Measurements from ENCODE around the gene UCMA.

The UCMA gene

GRCh38 chr10:13233358-13233757 lies 816 bp downstream of the UCMA start:
- no peak for DNase-seq (ENCODE audit: low read depth)

- no peak for DNase-seq (ENCODE audit: low read depth)
These were observed 2.4 kb downstream of the UCMA start for GRCh38 chr10:13231808-13232207.

DNA sequence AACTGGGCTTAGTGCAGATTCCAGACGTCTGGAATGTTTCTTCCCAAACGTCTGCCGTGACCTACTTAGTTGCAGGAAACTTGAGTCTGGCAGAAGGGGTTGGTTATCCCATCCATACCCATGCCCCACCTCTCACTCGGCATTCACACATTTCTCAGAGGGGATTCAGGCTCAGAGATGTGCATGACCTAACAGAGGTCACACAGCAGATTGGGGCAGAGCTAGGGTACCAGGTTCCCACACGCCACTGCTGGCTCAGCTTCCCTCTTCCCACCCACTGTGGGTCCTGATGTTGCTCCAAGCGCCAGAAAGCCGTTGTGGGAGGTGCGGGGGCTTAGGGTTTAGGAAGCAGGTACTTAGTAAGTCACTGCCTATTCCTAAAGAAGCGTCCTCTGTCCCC lies 3.0 kb downstream of the UCMA start:
- DNase-seq (ENCODE audit: low read depth) = no peak

DNA sequence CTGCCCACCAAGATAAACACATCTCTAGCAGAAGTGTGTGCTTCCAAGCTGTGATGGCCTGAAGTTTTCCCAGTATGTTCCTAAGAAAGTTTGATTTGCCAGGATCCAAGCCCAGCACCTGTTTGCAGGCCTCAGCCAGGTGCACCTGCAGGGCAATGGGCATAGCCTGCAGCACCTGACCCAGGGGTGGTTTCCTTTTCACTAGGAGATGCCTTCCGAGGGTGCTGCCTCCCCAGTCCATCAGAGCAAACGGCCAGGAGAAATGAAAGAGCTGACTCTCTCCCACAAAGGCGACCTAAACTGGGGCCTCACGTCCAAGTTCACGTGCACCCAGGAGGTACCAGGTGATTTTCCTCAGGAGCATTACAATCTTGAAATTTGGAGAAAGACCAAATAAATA lies 7.1 kb downstream of the UCMA start:
- DNase-seq (ENCODE audit: low read depth) = no peak

DNA sequence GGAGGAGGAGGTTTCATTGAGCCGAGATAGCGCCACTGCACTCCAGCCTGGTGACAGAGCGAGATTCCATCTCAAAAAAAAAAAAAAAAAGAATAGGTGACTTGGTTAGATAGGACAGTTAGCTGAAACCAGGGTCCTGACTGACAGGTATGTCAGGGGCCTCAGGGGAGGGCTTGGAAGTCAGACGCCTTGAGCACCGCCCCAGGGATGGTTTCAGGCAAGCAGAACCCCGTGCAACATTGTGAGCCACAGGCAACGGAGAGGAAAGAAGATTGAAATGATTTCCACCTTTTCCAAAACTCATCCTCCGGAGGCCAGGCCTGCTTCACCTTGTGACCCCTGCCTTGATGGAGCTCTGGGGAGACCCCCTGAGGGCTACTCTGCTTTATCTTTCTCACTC lies 8.6 kb downstream of the UCMA start:
- DNase-seq (ENCODE audit: low read depth) = no peak

DNA sequence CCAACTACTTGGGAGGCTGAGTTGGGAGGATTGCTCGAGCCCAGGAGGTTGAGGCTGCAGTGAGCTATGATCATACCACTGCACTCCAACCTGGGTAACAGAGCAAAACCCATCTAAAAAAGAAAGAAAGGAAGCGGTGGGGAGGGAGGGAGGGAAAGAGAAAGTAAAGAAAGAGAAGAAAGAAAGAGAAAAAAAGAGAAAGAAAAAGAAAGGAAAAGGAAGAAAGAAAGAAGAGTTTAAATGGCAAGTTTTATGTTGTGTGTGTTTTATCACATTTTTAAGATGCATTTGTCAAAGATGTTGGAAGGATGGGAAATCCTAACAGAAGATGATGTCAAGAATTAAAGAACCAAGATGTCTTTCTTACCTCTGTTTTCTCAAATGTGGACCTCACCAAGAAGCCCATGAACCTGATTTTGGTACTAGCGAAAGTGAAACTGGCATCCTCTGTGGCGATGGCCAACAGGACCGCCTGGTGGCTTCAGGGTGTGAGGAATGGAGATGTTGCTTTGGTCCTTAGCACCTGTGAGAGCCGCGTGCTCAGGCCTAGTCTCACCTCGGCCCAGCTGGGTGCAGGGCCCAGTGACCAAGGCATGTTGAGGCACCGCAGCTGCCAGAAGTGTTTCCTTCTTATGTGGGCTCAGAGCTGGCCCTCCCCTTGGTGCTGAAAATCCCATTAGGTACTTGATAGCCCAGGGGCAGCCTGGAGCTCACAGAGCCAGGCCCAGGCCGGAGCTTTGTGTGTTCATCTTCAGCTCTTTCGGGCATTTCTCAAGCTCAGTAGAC lies 9.8 kb downstream of the UCMA start:
- no peak for DNase-seq (ENCODE audit: low read depth)

DNA sequence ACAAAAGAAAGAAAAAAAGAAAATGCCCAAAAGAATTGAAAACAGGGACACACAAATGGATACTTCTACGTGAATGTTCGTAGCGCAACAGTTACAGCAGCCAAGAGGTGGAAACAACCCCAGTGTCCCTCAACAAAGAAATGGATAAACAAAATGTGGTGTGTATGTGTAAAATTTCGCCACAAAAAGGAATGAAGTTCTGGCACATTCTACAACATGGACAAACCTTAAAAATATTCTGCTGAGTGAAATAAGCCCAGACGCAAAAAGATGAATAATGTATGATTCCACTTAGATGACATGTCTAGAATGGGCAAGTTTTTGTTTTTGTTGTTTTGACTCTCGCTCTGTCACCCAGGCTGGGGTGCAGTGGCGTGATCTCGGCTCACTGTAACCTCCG lies 10.9 kb downstream of the UCMA start:
- no peak for DNase-seq (ENCODE audit: low read depth)

DNA sequence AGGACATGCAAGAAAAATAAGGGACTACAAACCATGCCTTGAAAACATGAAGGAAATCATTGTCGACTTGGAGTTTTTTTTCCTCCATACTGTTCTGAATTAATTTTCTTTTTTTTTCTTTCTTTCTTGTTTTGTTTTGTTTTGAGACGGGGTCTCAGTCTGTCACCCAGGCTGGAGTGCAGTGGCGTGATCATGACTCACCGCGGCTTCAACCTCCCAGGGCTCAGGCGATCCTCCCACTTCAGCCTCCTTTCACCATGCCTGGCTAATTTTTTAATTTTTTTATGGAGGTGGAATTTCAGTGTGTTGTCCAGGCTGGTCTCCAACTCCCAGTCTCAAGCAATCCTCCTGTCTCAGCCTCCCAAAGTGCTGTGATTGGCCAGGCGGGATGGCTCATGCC lies 11.6 kb downstream of the UCMA start:
- no peak for DNase-seq (ENCODE audit: low read depth)

DNA sequence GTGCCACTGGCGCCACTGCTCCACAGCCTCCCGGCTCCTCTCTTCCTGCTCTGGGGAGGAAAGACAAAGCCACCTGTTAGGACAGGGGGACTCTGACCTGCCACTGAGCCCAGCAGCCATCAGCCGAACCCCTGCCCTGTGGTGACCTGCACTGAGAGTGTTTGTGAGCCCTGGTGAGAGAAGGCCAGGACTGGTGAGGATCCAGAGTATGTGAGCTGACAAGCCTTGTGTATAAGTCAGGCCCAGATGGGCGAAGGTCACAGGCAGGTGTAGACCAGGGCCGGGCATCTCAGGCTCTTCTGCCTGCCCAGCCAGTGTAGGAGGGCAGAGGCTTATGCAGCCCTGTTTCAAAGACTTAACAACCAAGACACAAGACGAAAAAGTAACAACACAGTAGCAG lies 12.0 kb downstream of the UCMA start:
- DNase-seq (ENCODE audit: low read depth) = no peak

DNA sequence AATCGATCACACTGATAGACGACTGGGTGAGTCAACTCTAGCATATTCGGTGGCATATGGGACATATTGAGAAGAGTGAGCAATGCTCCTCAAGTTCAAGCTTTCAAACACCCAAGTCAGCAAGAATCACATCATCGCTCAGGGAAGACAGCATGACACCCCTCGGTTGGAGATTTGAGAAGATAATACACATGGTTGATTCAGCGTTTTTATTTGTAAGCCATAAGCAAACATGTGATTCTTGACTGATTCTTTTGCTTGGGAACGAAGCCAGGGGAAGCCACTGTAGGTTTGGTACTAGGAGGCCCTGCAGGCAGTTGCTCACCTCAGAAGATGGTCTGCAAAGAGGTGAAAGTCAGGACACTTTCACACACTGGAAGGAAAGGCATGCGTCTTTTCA lies 12.6 kb downstream of the UCMA start:
- DNase-seq (ENCODE audit: low read depth) = no peak

- no peak for DNase-seq (ENCODE audit: low read depth)
These were observed 14.2 kb downstream of the UCMA start for GRCh38 chr10:13219685-13220670.

DNA sequence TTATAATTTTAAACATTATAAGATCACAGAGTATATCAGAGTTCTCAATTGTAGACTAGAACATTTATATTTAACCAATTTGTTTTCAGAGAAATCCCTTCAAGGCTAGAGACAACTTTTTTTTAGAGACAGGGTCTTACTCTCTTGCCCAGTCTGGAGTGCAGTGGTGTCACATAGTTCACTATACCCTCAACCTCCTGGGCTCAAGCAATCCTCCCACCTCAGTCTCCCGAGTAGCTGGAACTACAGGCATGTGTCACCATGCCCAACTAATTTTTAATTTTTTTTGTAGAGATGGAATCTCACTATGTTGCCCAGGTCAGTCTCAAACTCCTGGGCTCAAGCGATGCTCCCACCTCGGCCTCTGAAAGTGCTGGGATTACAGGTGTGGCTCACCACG lies 15.3 kb downstream of the UCMA start:
- DNase-seq (ENCODE audit: low read depth) = no peak

DNA sequence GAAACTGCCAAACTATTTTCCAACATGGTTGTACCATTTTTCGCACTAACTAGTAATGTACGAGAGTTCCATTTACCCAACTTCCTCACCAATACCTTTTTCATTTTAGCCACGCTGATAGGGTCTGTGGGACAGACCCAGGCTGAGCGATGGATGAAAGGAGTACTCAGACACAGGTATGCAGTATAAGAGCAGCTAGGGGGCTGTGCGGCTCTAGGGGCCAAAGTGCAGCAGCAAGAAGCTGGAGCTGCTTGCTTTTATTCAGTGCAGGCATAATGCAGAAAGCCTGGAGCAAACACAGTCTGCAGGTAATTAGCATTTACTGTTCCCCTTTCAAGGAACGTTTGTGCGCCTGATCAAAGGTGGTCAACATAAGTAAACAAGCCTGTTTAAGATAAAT lies 21.0 kb downstream of the UCMA start:
- no peak for DNase-seq (ENCODE audit: low read depth)

- DNase-seq (ENCODE audit: low read depth) = peak; percentile 51
These were observed 27.4 kb downstream of the UCMA start for GRCh38 chr10:13206546-13207443.

DNA sequence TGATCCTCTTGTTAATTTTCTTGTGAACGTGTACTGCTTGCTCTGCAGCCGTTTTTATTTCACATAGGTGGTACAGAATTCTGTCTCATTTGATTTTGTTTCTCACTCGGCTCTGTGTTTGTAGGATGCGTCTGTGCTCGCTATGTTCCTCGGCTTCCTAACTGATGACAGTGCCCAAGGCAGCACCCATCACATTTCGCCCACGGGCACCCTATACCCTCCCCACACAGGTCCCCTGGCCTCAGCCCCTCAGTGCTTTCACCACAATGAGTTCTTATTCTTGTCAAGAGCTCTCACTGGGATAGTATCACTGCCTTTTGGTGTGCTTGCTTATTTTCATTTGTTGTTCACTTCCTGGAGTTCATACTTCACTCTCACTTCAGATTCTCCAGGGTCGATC lies 28.1 kb downstream of the UCMA start:
- no peak for DNase-seq (ENCODE audit: low read depth)

- no peak for DNase-seq (ENCODE audit: low read depth)
These were observed 33.0 kb downstream of the UCMA start for GRCh38 chr10:13201132-13201531.

DNA sequence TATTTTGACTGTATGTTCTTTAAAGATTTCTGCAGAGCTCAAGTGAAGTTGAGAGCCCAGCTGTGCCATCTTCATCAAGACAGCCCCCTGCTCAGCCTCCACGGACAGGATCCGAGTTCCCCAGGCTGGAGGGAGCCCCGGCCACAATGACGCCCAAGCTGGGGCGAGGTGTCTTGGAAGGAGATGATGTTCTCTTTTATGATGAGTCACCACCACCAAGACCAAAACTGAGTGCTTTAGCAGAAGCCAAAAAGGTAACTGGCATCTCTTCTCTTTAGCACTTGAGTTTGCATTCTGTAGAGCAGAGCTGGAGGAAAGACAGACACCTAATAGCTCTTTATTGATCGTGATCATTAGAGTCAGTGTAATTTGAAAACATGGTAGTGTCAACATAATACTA lies 39.2 kb downstream of the UCMA start:
- DNase-seq (ENCODE audit: low read depth) = no peak

- no peak for DNase-seq (ENCODE audit: low read depth)
These were observed 40.5 kb downstream of the UCMA start for GRCh38 chr10:13193637-13194036.

GRCh38 chr10:13191362-13191761 lies 42.8 kb downstream of the UCMA start:
- DNase-seq (ENCODE audit: low read depth) = no peak

- DNase-seq (ENCODE audit: low read depth) = no peak
These were observed 43.4 kb downstream of the UCMA start for GRCh38 chr10:13190816-13191215.

DNA sequence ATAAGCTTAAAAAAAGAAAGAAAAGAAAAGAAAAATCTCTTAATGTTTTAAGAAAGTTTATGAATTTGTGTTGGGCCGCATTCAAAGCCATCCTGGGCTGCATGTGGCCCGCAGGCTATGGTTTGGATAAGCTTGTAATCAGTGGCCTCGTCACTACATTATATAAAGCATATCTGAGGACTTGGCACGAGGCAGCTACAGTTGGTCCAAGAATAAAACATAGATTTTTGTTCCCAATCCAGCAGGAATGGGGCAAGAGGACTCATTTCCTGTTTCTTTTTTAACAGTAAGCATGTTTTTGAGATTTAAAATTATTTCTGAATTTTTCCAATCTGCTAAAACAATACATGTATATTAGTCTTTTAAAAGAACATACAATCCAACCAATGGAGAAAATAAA lies 44.2 kb downstream of the UCMA start:
- DNase-seq (ENCODE audit: low read depth) = no peak

- no peak for DNase-seq (ENCODE audit: low read depth)
These were observed 45.6 kb downstream of the UCMA start for GRCh38 chr10:13188593-13188992.
